Calu3 (cell line): Measurements from ENCODE around the gene VPS13D. TPM values are rescaled to one million over a fixed set of nuclear protein-coding genes. Genes with fewer than 3 reads are reported as not detected.

ENCODE experiments used
- BruUV-seq: library from RNA; stranded (reverse); fragments of 400-500 nt; replicated peaks from 2 replicates; lab custom pipeline; 2021; lab: Mats Ljungman, UMichigan
- CTCF ChIA-PET: fragments of 300-600 bp; sonication (Branson Sonifier 250); formaldehyde crosslinking; loops from one replicate; lab custom pipeline; 2022; ENCODE audit warnings: antibody characterized with exemption; lab: Charles Lee
- DNase-seq: peaks from one replicate; pipeline ENCODE4 v3.0.0; 2022
- H3K27ac Mint-ChIP-seq: one replicate; pipeline ENCODE4 v1.8.0; 2022; ENCODE audit warnings: mixed read lengths; ENCODE audit not compliant: unreplicated experiment
- H3K27me3 Mint-ChIP-seq: one replicate; pipeline ENCODE4 v1.8.0; 2022; ENCODE audit warnings: mixed read lengths; ENCODE audit not compliant: unreplicated experiment
- H3K36me3 Mint-ChIP-seq: one replicate; pipeline ENCODE4 v1.8.0; 2022; ENCODE audit warnings: mild to moderate bottlenecking, moderate library complexity, mixed read lengths; ENCODE audit not compliant: insufficient read depth, unreplicated experiment
- H3K4me1 Mint-ChIP-seq: one replicate; pipeline ENCODE4 v1.8.0; 2022; ENCODE audit warnings: mild to moderate bottlenecking, low read depth, mixed read lengths; ENCODE audit not compliant: unreplicated experiment
- H3K4me3 Mint-ChIP-seq: one replicate; pipeline ENCODE4 v1.8.0; 2022; ENCODE audit warnings: mild to moderate bottlenecking, low read depth, moderate library complexity, mixed read lengths; ENCODE audit not compliant: unreplicated experiment
- H3K9me3 Mint-ChIP-seq: one replicate; pipeline ENCODE4 v1.8.0; 2022; ENCODE audit warnings: low read depth, mixed read lengths; ENCODE audit not compliant: unreplicated experiment
- CTCF ChIP-seq: fragments of 200-600 bp; IDR thresholded peaks from one replicate; pipeline ENCODE4 v1.8.0; 2022; ENCODE audit warnings: antibody characterized with exemption; ENCODE audit not compliant: unreplicated experiment
- intact Hi-C: fragments of 100-400 bp; cut with micrococcal nuclease; formaldehyde crosslinking; loops from one replicate; pipeline ENCODE4 v1.10.0; 2022; ENCODE audit not compliant: unreplicated experiment
- total RNA-seq: library from RNA; stranded (reverse); gene quantifications from 2 replicates; pipeline ENCODE4 v1.2.3, GENCODE V29; 2022

The VPS13D gene
- total RNA-seq, 1 experiment from 2014 or later: 30.6 TPM

DNA sequence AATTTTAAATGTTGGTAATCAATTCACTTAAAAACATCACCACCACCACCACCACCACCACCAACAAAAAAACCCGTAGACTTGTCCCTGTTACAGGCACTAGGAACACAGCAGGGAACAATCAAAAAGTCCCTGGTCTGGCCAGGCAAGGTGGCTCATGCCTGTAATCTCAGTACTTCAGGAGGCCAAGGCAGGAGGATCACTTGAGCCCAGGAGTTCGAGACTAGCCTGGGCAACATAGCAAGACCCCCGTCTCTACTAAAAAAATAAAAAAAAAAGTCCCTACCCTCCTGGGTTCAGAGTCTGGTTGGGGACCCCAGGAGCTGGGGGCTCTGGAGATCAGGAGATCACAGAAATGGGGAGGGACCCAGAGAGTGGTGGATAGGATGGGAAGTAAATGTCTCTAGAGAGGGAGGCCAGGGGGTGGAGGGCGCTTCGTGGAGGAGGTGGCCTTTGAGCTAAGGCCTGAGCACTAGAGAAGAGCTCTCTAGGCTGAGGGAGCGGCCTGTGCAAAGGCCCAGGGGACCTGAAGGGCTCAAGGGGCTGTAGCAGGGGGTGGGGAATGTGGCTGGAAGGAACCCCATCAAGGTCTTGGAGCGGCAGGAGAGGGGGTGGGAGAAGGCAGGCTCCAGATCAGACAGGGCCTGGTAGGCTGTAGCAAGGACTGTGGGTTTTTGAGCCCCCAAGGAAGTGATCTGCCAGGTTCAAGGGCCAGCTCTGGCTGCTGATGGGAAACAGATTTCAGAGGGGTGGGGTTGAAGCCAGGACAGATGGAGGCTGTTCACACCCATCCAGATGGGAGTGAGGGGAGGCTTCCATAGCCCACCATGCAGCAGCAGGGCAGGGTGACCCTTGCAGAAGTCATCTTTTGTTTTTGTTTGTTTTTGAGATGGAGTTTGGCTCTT lies 24.8 kb upstream of the VPS13D start:
- CTCF ChIA-PET: no interaction called here
- Mint-ChIP-seq H3K27me3 (peaks cover 13% of the 10 kb centered on the region), H3K9me3 (no peaks in the 10 kb centered on the region), H3K27ac (no peak overlapping the region), H3K4me3 (no peak overlapping the region), H3K36me3 (no peaks in the 10 kb centered on the region), H3K4me1 (no peaks in the 10 kb centered on the region)
- intact Hi-C loops: no loop called here
- TF ChIP-seq CTCF: no peak
- DNase-seq: no peak
- no TSS peak for BruUV-seq

GRCh38 chr1:12206238-12206637 lies 23.6 kb upstream of the VPS13D start:
- H3K36me3 Mint-ChIP-seq: no peaks in the 10 kb centered on the region
- TF ChIP-seq CTCF: no peak
- H3K9me3 Mint-ChIP-seq: no peaks in the 10 kb centered on the region
- BruUV-seq: no TSS peak
- H3K4me1 Mint-ChIP-seq: no peaks in the 10 kb centered on the region
- no peak overlapping the region for H3K27ac Mint-ChIP-seq
- intact Hi-C loops: no loop called here
- no peak overlapping the region for H3K4me3 Mint-ChIP-seq
- peaks cover 20% of the 10 kb centered on the region for H3K27me3 Mint-ChIP-seq
- CTCF ChIA-PET: interaction anchor here (0.6 to 1.9 kb wide), 2 partner anchors 81 to 447 kb away, joined by 4 to 6 read pairs; no protein-coding TSS in a partner anchor
- no peak for DNase-seq

- H3K27ac Mint-ChIP-seq: no peak overlapping the region
- no peak for TF ChIP-seq CTCF
- CTCF ChIA-PET: interaction anchor here (1.9 kb wide), 1 partner anchor 82 kb away, joined by 6 read pairs; no protein-coding TSS in a partner anchor
- H3K36me3 Mint-ChIP-seq: no peaks in the 10 kb centered on the region
- H3K4me3 Mint-ChIP-seq: no peak overlapping the region
- H3K9me3 Mint-ChIP-seq: no peaks in the 10 kb centered on the region
- no TSS peak for BruUV-seq
- intact Hi-C loops: no loop called here
- H3K27me3 Mint-ChIP-seq: peaks cover 22% of the 10 kb centered on the region
- H3K4me1 Mint-ChIP-seq: no peaks in the 10 kb centered on the region
- DNase-seq: no peak
These were observed 22.9 kb upstream of the VPS13D start for GRCh38 chr1:12206792-12207424.

- no peak overlapping the region for H3K4me3 Mint-ChIP-seq
- no peak overlapping the region for H3K27ac Mint-ChIP-seq
- DNase-seq: no peak
- no peaks in the 10 kb centered on the region for H3K36me3 Mint-ChIP-seq
- no TSS peak for BruUV-seq
- H3K9me3 Mint-ChIP-seq: no peaks in the 10 kb centered on the region
- peaks cover 35% of the 10 kb centered on the region for H3K27me3 Mint-ChIP-seq
- CTCF ChIA-PET: interaction anchor here (3.6 kb wide), 1 partner anchor 84 kb away, joined by 18 read pairs; no protein-coding TSS in a partner anchor
- intact Hi-C loops: no loop called here
- no peak for TF ChIP-seq CTCF
- H3K4me1 Mint-ChIP-seq: no peaks in the 10 kb centered on the region
These were observed 21.6 kb upstream of the VPS13D start for GRCh38 chr1:12208271-12208670.
